Cardiac septum (tissue), 1 donor: Measurements from ENCODE around the gene PTPRN2. TPM values are rescaled to one million over a fixed set of nuclear protein-coding genes. Genes with fewer than 3 reads are reported as not detected.
"Not testable (repeated sequence)": the region's sequence is repeated elsewhere in the genome, so short reads cannot be mapped to it uniquely, and the experiment has no call there.

Experiments used
- DNase-seq: peaks from one replicate; pipeline ENCODE4 v3.0.0-alpha.2; 2020; ENCODE audit warnings: low spot score
- intact Hi-C: fragments of 100-400 bp; cut with DNase I; formaldehyde crosslinking; loops from one replicate; pipeline ENCODE4 v1.14.0; 2022
- total RNA-seq: library from RNA; stranded (reverse); fragmentation: NEBNext Ultra II Directional; extraction: Animal tissue kit (Norgen Biotek cat#: 25700); gene quantifications from one replicate; pipeline ENCODE4 v1.2.1, GENCODE V29; 2021
- donor health status: DM: no; HTN: no; CAD: no.

Gene PTPRN2
- total RNA-seq, 1 donor from 2014 or later: 0.92 TPM

DNA sequence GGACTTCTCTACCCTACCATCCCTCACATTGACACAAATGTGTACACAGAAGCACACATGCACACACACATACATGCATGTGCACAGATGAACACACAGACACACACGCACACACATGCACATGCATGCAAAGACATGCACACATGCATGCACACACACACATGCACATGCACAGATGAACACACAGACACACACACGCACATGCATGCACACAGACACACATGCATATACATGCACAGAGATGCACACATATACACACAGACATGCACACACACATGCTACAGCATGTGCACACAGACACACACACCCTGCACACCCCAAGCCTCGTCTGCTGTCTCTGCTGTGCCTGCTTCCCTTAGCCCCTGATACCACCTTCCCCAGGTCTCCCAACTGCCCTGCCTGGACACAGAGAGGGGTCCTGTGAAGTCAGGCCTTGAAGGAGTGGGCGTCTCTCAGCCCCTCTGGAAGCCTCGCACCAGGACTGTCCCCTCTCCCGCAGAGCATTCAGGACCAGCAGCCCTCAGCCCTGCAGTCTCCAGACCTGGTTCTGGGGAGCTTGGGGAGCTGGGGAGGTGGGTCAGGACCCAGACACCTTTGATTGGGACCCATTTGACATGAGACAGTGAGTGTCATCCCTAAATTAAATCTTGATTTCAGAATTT is 1069.0 kb downstream of the PTPRN2 start:
- DNase-seq: peak; percentile 72
- intact Hi-C loops: no loop called here

DNA sequence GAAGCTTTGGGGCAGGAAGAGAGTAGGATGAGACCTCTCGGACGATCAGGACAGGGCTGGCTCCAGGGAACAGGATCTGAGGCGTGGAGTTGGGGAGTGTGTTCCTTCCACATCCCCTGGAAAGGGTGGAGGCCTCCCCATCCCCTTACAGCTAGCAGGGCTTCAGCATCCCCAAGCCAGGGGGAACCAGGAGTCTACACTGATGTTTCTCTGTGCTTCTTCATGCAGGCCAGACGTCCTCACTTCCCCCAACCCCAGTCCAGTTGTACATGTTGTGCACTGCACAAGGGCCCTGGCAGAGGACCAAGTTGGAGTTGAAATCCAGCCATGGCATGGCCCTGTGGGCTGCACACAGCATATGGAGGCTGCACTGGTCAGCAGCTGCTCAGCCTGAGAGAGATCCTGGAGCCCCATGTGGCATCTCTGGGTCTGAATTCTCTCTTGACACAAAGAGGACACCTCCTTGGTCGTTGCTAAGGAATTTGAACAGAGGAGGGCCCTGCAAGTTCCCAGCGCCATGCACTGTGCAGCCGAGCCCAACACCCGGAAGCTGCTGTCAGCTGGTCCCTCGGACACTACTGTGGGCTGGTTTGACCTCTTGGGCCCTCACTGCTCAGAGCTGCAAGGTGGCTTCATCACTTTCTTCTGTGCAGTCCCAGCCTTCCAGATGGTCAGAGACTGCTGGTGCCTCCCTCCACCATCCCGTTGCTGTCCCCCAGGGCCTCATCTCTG is 1069.7 kb downstream of the PTPRN2 start:
- DNase-seq: peak; percentile 46

DNA sequence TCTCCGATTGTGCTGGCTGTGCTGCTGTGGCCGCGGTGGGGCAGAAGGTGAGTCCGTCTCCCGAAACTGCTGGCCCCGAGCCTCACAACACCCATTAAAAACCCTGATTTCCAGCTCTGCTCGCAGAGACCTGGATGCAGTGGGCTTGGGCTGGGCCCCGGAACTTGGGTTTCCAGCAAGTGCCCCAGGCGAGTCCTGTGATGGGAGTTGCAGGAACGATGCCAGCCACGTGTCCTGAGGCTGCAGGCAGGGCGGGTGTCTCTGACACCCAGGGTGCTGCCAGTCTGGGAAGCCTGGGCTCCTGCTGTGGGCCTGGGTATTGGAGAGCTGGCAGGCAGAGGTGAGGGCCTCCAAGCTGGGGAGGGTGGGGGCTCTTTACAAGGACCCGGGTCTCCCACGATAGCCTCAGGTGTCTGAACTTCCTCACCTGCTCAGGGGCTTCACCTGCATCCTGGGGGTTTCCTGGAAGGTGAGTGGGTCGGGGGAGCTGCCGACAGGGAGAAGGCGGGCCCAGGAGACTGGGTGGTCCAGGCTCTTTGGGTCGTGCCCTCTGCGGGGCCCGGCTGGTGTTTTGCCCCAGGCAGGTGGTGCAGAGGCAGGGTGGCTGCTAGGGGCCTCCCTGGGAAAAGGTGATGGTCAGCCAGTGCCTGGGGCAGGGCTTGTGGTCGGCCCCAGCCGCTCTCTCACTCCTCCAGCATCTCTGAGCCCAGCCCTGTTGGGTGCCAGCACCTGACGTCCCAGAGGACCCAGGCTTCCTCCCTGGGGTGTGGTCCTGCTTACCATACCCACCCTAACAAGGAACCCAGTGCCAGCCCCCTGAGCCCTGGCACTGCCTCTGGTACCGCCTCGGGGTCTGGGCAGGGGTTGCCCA is 1070.5 kb downstream of the PTPRN2 start:
- intact Hi-C loops: no loop called here
- no peak for DNase-seq

More for the DNA sequence above, 1069.7 kb downstream of the PTPRN2 start:
- intact Hi-C loops: no loop called here

DNA sequence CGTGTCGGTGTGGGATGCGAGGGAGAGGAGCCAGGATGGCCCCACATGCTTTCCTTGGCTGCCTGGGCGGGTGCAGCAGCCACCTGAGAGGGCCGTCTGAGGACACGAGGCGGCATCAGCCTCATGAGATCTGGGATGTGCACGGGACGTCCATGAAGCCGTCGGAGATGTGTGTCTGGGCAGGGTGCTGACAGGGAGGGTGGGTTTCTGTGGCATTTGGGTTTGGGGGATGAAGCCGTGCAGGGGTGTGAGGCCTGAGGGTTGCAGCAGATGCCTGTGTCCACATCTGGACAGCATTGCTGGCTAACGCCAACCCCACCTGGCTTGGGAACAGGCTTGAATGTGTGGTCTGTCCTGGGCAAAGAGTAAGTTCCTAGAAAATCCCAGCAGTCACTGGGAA is 1071.3 kb downstream of the PTPRN2 start:
- no peak for DNase-seq
- intact Hi-C loops: no loop called here

DNA sequence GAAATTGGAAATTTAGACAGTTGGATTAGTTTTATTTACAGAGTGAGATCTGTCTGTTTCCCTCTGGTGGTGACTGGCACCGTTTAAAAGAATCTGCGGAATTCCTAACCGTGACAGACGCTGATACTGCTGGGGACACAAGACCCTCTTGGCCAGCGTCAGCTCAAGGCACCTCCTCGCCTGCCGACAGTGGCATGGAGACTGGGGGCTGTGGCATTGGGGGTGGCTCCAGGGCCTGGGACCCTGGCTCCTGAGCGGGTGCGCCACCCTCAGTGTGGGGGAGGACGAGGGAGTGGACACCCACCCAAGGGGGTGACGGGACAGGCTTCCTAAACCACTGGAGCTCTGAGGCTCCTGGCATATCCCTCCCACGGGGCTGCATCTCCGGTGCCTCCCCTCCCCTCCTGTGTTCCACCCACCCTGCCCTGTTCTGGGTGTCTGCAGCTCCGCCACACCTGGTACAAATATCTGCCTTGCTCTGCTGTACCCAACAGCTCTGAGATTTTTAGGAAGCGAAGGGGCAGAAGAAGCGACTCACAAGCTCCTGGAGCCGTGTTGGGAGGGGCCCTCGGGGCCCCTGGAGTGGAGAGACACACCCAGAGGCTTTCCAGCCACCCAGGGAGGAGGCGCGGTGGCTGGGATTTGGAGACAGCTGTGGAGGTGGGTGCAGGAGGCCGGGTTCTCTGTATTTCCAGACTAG is 1072.1 kb downstream of the PTPRN2 start:
- intact Hi-C loops: no loop called here
- DNase-seq: no peak

DNA sequence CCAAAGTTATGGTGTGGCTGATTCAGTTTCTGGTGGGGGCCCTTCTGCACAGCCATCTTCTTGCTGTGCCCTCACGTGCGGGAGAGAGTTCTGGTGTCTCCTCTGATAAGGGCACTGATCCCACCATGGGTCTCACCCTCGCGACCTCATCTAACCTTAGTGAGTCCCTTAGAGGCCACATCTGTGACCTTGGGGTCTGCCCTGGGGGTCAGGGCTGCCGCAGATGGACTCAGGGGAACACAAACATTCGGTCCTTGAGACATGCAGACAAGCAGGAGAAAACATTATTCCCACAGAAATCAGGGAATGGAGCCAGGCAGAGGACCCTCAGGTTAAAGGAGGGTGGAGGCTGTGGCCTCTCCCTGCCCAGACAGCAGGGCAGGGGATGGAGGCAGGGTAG is 1072.9 kb downstream of the PTPRN2 start:
- intact Hi-C loops: no loop called here
- no peak for DNase-seq

DNA sequence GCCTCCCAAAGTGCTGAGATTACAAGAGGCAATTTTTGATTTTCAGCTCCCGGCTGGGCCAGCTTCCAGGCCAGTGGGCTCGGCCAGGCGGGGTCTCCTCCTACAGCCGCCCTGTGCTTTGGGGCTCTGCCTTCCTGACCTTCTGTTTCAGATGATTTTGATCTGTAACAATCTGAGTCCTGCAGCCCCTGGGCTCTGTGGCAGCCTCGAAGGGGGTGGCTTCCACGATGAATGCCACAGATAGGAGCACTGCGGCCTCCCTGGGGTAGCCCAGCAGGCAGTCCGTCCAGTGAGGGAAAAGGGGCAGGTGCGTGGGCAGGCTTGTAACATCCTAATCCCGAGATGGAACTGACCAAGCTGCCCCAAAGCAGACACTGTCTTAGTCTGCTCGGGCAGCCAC is 1073.3 kb downstream of the PTPRN2 start:
- DNase-seq: no peak

DNA sequence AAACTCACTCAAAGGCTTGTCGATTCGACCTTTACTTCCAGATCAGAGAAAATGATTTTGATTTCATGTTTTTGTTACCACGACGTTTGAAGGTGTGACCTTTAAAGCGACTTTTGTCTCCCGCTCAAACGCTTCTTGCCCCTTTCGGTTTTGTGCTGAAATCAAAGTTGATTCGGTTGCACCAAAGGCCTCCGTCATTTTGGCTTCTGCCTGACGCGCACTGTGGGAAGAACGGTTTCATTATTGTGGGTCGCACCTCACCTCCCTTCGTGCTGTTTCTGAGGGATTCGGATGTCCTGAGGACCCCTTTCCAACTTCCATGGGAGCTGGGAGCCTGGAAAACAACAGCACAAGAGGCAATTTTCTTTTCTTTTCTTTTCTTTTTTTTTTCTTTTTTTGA is 1073.9 kb downstream of the PTPRN2 start:
- DNase-seq: no peak
- intact Hi-C loops: no loop called here

More for the DNA sequence above, 1073.3 kb downstream of the PTPRN2 start:
- intact Hi-C loops: no loop called here

DNA sequence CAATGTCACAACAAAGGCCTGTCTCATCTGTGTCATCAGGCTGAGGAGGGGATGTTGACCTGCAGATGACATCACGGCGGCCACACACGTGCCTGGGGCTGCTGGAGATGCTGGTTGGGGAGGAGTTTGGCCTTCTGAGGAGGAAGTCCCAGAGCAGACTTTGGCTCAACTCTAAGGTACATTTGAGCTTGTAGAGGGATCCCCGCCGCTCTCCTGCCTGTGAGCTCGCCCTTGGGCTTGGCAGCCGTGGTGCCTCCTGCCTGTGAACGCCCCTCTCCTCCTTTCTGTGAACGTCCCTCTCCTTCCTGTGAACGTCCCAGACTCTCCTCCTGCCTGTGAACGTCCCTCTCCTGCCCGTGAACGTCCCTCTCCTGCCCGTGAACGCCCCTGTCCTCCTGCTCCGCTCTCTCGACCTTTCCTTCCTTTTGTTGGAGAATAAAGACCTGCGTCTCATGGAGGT is 1074.4 kb downstream of the PTPRN2 start:
- intact Hi-C loops: no loop called here
- DNase-seq: no peak

DNA sequence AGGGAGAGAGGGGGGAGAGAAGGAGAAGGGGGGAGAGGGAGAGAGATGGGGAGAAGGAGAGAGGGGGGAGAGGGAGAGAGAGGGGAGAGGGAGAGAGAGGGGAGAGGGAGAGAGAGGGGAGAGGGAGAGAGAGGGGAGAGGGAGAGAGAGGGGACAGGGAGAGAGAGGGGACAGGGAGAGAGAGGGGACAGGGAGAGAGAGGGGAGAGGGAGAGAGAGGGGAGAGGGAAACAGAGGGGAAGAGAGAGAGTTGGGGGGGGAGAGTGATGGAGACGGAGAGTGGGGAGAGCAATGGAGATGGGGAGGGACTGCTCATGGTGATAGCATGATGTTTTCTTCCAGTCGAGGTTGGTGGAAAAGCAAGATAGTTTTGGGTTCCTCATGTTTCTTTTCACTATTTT is 1078.4 kb downstream of the PTPRN2 start:
- intact Hi-C loops: no loop called here
- DNase-seq: no peak

DNA sequence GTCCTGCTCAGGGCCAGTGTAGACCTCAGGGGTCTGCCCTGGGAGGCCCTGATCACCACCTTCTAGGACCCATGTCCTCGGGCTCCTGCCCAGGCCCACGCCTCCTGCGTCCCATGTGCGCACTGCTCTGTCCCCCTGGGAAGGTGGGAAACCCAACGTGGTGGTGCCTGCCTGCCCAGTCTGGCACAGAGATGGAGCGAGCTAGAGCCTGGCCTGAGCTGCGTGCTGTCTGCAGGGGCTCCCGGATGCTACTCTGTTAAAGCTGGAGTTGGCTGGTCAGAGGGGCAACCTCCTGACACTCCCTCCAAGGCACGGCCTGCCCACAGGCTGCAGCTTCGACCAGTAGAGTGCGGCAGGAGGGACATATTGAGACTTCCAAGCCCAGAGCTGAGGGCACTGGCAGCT is 1079.1 kb downstream of the PTPRN2 start:
- intact Hi-C loops: no loop called here
- DNase-seq: peak; percentile 54

DNA sequence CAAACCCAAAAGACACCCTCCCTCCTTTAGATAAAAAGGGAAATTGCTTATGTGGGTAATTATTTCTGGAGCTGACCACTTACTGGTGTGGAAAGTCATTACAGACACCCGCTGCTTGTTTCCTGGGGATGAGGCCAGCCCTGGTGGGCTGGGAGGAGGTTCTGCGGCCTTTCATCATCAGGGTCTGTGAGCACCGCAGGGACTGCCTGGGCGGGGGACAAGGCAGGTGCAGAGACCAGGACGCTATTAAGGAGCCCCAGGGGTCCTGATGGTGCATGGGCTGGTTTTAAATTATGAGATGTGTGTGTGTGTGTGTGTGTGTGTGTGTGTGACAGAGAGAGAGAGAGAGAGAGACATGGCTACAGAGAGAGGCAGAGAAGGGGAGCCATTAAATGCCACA is 1079.6 kb downstream of the PTPRN2 start:
- no peak for DNase-seq

DNA sequence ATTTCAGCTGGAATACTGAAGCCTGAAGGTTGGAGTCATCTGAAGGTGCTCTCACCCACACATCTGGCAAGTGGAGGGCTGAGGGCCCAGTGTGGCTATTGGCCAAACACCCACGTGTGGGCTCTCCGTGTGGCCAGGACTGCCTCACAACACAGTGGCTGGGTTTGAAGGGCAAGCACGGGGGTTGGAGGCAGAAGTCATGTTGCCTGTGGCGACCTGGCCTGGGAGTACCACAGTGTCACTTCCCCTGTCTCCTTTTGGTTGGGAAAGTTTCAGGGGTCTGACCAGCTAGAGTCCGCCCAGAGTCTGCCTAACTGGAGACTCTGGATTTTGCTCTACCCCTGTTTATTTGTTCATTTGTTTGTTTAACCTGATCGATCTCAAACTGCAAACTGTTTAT is 1081.4 kb downstream of the PTPRN2 start:
- peak; percentile 57 for DNase-seq
- intact Hi-C loops: no loop called here

More for the DNA sequence above, 1079.6 kb downstream of the PTPRN2 start:
- intact Hi-C loops: no loop called here

DNA sequence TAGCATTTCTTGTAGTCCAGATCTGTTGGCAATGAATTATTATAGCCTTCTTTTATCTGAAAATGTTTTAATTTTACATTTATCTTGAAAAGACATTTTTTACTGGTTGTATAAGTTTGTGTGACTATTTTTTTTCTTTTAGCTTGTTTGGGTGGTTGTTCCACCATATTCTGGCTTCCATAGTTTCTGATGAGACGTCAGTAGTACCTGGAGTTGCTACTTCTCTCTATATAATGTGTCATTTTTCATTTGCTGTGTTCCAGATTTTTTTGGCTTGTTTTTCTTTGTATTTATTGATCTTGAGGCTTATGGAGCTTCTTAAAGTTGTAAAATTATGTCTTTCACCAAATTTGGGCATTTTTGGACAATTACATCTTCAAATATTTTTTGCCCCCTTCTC is 1082.0 kb downstream of the PTPRN2 start:
- DNase-seq: no peak
- intact Hi-C loops: no loop called here

DNA sequence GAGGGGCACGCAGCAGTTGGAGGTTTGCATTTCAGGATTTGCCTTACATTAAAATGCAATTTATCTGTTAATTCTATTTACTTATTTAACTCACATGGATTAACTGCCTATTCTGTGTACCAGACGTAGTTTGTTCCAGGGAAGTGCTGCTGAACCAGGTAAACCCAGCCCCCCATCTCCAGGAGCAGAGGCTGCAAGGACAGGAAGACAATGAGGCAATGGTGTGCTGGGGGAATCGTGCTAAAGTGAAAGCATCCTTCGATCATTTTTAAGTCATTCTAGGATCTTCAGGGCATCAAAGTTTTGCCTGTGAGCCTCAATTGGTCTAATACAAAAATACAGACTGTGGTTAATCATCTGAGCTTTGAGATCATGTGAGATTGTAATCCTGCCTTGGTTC is 1084.4 kb downstream of the PTPRN2 start:
- DNase-seq: no peak
- intact Hi-C loops: no loop called here

DNA sequence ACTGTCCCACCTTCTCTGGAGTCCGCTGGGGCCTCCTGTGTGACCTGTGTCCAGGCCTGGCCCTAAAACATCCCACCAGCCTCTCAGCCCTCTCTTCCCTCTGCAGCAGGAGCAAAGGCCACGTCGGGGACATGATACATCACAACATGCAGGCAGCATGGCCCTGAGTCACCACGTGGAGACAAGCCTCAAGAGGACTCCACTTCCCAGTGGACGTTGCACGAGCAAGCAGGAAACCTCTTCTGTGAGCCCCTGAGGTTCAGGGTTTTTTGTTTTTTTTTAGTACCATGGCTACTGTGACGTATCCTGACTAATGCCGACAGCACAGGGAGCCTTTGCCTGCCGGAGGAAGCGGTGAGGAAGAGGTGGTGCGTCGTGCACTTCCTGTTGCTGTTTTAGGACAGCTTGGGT is 1084.9 kb downstream of the PTPRN2 start:
- DNase-seq: no peak

DNA sequence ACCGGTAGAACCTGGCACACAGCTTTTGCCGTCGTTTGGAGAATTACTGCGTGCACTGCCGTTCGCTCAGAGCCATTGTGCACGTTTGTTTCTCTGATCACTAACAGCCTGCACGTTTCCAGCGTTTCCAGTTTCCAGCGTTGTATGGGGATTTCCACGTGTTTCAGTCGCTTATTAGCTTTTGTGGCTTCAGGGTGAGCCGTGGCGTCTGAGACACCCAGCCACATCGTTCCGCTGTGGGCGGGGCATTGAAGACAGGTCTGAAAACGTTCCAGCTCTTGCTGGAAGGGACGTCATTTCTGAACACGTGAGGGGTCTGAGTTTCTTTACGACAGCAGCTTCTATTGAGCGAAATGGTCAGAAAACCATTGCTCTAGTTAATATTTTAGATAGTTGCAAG is 1086.0 kb downstream of the PTPRN2 start:
- DNase-seq: no peak

More for the DNA sequence above, 1084.9 kb downstream of the PTPRN2 start:
- intact Hi-C loops: no loop called here

DNA sequence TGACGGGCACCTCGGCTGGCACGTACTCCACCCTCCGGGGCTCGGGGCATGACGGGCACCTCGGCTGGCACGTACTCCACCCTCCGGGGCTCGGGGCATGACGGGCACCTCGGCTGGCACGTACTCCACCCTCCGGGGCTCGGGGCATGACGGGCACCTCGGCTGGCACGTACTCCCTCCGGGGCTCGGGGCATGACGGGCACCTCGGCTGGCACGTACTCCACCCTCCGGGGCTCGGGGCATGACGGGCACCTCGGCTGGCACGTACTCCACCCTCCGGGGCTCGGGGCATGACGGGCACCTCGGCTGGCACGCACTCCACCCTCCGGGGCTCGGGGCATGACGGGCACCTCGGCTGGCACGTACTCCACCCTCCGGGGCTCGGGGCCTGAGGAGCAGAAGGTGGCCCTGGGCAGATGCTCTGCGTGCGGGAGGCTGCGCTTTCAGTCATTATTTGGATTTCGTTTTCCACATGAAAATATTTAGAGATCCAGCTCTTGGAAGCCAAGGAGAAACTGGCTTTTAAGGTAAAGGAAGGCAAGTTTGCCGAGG is 1086.6 kb downstream of the PTPRN2 start:
- intact Hi-C loops, DNase-seq: not testable (repeated sequence)

More for the DNA sequence above, 1086.0 kb downstream of the PTPRN2 start:
- intact Hi-C loops: no loop called here
